GM15510 (cell line): ENCODE measurements around the gene ISM1.

Source experiments
- POLR2A ChIP-seq: IDR thresholded peaks from 3 replicates; pipeline ENCODE4 v1.6.1; 2011; ENCODE audit warnings: borderline replicate concordance; ENCODE audit not compliant: insufficient read length; ENCODE audit errors: extremely low read depth

The ISM1 gene

DNA sequence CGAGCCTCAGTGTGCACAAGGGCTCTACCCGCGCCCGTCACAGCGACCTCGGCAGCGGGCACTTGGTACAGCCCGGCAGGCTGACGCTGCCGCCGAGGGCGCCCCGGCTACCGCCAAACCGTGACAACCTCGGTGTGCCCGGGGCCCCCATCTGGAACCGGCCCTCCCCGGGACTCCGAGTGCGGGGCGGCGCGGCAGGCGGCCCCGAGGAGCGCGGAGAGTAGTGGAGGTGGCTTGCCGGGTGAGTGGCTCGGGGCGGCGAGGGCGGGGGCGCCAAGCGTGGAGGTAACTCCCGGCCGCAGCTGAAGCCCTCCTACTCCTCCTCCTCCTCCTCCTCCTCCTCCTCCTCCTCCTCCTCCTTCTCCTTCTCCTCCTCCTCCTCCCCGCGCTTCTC, at the start of gene ISM1:
ISM1 (plus strand) TSS at position 371 of the 394 bp plus-strand sequence. CDS start 503 bp downstream, outside the sequence.
- TF ChIP-seq POLR2A: no peak

DNA sequence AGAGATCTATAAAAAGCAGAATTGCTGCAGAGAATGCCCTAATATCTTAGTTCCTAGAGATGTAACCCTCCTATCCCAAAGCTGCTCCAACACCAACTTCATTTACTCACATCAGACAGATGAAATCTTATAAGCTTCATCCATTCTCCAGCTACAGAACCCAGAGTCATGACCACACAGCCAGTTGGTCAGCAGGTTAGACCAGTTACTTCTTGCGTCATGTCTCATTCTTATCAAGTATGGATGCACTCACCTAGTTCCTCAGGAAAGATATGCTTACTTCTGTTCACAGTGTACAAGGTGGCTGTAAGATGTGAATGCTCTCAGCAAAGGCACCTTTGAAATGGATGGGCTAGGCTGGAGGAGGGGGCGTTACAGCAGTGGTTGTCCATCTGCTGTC, 47.9 kb upstream of the ISM1 start:
- no peak for TF ChIP-seq POLR2A

GRCh38 chr20:13174402-13174801, 46.7 kb upstream of the ISM1 start:
- no peak for TF ChIP-seq POLR2A

GRCh38 chr20:13180986-13181889, 39.8 kb upstream of the ISM1 start:
- TF ChIP-seq POLR2A: no peak

DNA sequence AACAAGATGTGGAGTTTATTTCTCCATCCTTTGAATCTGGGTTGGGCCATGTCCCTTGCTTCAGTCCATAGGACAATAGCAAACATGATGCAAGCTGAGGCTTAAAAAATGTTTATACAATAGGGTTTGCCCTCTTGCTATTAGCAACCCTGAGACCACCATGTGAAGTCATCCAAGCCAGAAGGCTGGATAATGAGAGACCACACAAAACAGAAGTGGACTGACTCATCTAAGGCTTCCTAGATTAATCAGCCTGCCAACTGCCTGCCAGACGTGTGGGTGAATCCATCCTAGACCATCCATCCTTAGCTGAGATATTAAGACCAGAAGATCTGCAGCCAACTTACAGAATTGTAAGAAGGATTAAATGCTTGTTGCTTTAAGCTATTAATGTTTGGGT, 38.1 kb upstream of the ISM1 start:
- TF ChIP-seq POLR2A: no peak

GRCh38 chr20:13186043-13186774, 34.9 kb upstream of the ISM1 start:
- TF ChIP-seq POLR2A: no peak

DNA sequence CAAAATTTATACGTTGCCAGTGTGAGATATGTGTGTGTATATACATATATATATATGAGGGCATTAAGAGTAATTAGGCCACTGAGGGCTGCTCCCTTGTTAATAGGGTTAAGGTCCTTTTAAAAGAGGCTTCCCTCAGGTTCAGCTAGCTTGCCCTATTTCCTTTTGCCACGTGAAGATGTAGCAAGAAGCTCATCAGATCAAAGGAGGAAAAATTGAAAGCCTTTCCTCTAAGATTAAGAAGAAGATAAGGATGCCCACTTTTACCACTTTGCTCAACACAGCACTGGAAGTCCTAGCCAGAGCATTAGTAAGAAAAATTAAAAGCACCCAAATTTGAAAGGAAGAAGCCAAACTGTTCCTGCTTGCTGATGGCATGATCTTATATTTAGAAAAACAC, 33.2 kb upstream of the ISM1 start:
- TF ChIP-seq POLR2A: no peak

GRCh38 chr20:13199279-13199678, 21.8 kb upstream of the ISM1 start:
- TF ChIP-seq POLR2A: no peak

GRCh38 chr20:13200767-13201500, 20.1 kb upstream of the ISM1 start:
- no peak for TF ChIP-seq POLR2A

- TF ChIP-seq POLR2A: no peak
Observed at GRCh38 chr20:13202565-13202964, 18.5 kb upstream of the ISM1 start.

GRCh38 chr20:13205425-13205824, 15.6 kb upstream of the ISM1 start:
- TF ChIP-seq POLR2A: no peak

DNA sequence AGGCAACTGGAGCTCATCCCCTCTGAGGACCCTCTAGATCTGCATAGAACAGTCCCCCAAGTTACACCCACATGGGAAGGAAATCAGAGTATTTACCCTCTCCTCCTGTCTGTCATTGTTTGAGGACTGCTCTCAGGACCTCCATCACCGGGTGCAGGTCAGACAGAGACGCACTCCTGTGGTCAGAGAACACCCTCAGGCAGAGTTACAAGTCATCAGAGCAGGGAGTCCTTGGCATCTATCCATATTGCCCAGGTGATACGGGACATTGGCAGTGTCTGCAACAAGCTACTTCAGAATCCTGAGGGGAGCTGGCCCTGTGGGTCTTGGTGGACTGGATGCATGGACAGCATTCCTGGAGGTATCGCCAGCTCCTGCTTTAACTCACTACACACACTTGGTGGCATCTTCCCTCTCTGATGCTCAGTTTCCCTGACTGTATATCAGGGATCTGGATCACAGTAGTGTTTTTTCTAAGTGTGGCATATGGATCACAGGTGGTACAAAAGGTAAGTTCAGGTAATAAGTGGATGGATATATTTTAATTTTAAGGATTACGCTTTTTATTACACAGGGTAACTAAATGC, 15.1 kb upstream of the ISM1 start:
- no peak for TF ChIP-seq POLR2A

GRCh38 chr20:13207016-13207415, 14.1 kb upstream of the ISM1 start:
- no peak for TF ChIP-seq POLR2A

DNA sequence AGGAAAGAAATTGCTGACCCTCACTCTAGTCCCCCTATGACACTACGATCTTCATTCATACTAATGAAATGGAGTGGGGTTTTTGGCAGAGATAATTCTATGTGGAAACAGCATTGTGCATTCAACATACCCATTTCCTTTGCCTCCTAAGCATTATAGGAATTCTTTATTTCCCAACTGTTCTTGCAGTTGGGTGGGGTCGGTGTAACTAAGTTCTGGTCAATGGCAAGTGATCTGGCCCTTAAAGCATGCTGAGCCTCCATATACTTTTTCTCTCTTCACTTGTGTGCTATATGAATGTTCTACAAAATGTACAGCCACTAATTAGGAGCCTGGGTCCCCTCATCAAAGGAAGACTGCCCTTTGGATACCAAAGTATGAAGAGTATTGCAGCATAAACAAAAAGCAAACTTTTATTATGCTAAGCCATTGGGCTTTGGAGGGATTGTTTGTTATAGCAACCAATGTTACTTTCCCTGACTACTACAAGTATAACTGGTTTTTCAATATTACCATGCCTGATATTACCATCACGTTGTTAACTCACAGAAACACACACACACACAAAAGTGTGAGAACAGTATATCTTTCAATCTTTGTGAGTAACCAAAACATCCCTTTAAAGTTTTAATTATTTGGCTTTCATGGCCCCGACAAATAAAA, 9.0 kb upstream of the ISM1 start:
- no peak for TF ChIP-seq POLR2A

- TF ChIP-seq POLR2A: no peak
Observed at GRCh38 chr20:13212750-13213149, 8.3 kb upstream of the ISM1 start.

DNA sequence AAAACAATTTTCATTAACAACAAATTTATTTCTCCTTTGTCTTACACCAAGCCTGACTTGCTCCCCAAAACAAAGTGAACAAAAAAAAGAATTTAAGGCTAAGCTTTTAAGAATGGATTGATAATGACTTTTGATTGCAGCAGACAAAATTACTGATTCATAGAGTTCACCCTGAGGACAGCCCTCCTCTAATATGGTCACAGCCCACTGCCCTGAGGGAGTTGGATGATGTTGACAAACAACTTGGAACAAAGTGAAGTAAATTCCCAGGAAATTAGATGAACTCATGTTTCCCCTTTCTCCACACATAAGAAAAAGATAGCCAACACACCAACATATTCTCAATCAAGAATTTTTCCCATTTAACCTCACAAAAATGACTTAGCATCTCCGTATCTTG, 7.7 kb upstream of the ISM1 start:
- no peak for TF ChIP-seq POLR2A
